GM19240 (cell line): ENCODE measurements around the gene GLT6D1.

Experiments
- DNase-seq: peaks from one replicate; pipeline ENCODE4 v3.0.0; 2011; ENCODE audit warnings: low spot score; ENCODE audit not compliant: insufficient read length

The GLT6D1 gene

GRCh38 chr9:135584934-135585333 lies 54.4 kb downstream of the GLT6D1 start:
- DNase-seq = no peak

- DNase-seq = no peak
Observed at GRCh38 chr9:135584371-135584770, 55.0 kb downstream of the GLT6D1 start.

- no peak for DNase-seq
Observed at GRCh38 chr9:135583688-135584011, 55.7 kb downstream of the GLT6D1 start.

- no peak for DNase-seq
Observed at GRCh38 chr9:135582966-135583687, 56.2 kb downstream of the GLT6D1 start.

- no peak for DNase-seq
Observed at GRCh38 chr9:135582541-135582940, 56.8 kb downstream of the GLT6D1 start.

- DNase-seq = no peak
Observed at GRCh38 chr9:135581636-135582426, 57.5 kb downstream of the GLT6D1 start.

- DNase-seq = no peak
Observed at GRCh38 chr9:135580664-135581380, 58.5 kb downstream of the GLT6D1 start.

- no peak for DNase-seq
Observed at GRCh38 chr9:135579889-135580660, 59.3 kb downstream of the GLT6D1 start.

GRCh38 chr9:135579356-135579755 lies 60.0 kb downstream of the GLT6D1 start:
- no peak for DNase-seq

- DNase-seq = no peak
Observed at GRCh38 chr9:135577256-135577655, 62.1 kb downstream of the GLT6D1 start.

GRCh38 chr9:135575995-135576631 lies 63.2 kb downstream of the GLT6D1 start:
- DNase-seq = no peak

GRCh38 chr9:135574943-135575342 lies 64.4 kb downstream of the GLT6D1 start:
- no peak for DNase-seq

- no peak for DNase-seq
Observed at GRCh38 chr9:135574331-135574730, 65.0 kb downstream of the GLT6D1 start.
